Fibroblast of mammary gland (primary cell): Measurements from ENCODE around the gene KCNG1.

ENCODE experiments used
- DNase-seq: peaks from one replicate; pipeline ENCODE4 v3.0.0-alpha.2; 2010; ENCODE audit warnings: low read depth
- H3K4me3 ChIP-seq: 2 replicates; pipeline ENCODE4 v1.5.1; 2011; ENCODE audit warnings: low read depth, mild to moderate bottlenecking, low read length, moderate library complexity; ENCODE audit not compliant: control insufficient read depth
- CTCF ChIP-seq: conservative IDR thresholded peaks from 2 replicates; pipeline ENCODE4 v1.5.1; 2011; ENCODE audit warnings: low read depth, low read length, inconsistent platforms; ENCODE audit not compliant: control insufficient read depth, insufficient read depth

KCNG1 gene

GRCh38 chr20:51013577-51014330 is 9.2 kb downstream of the KCNG1 start:
- H3K4me3 ChIP-seq, result no peak overlapping the region
- no peak for DNase-seq
- no peak for TF ChIP-seq CTCF

- no peak overlapping the region for H3K4me3 ChIP-seq
- no peak for DNase-seq
- TF ChIP-seq CTCF, result no peak
Measured at GRCh38 chr20:51012357-51012756, 10.6 kb downstream of the KCNG1 start.

- no peak overlapping the region for H3K4me3 ChIP-seq
- TF ChIP-seq CTCF, result no peak
- DNase-seq, result no peak
Measured at GRCh38 chr20:51011479-51011878, 11.4 kb downstream of the KCNG1 start.

GRCh38 chr20:51010932-51011331 is 12.0 kb downstream of the KCNG1 start:
- no peak overlapping the region for H3K4me3 ChIP-seq
- TF ChIP-seq CTCF, result no peak
- no peak for DNase-seq

- no peak for TF ChIP-seq CTCF
- H3K4me3 ChIP-seq, result no peak overlapping the region
- no peak for DNase-seq
Measured at GRCh38 chr20:51010043-51010365, 12.9 kb downstream of the KCNG1 start.

GRCh38 chr20:51009303-51010042 is 13.4 kb downstream of the KCNG1 start:
- TF ChIP-seq CTCF, result no peak
- DNase-seq, result no peak
- H3K4me3 ChIP-seq, result no peak overlapping the region
